DND-41 (cell line): ENCODE data around the gene ROBO2.

Experiments
- EZH2 ChIP-seq: IDR thresholded peaks from 3 replicates; pipeline ENCODE4 v1.6.1; 2012; ENCODE audit warnings: borderline replicate concordance, low read depth, mild to moderate bottlenecking, moderate library complexity, low read length, inconsistent platforms; ENCODE audit not compliant: severe bottlenecking
- TF ChIP-seq, protein P1 (sequence below): IDR thresholded peaks from 2 replicates; pipeline ENCODE4 v1.5.1; 2012; ENCODE audit warnings: borderline replicate concordance, low read length, moderate library complexity, mild to moderate bottlenecking; ENCODE audit not compliant: poor library complexity, severe bottlenecking; ENCODE audit errors: extremely low read depth

DNA sequence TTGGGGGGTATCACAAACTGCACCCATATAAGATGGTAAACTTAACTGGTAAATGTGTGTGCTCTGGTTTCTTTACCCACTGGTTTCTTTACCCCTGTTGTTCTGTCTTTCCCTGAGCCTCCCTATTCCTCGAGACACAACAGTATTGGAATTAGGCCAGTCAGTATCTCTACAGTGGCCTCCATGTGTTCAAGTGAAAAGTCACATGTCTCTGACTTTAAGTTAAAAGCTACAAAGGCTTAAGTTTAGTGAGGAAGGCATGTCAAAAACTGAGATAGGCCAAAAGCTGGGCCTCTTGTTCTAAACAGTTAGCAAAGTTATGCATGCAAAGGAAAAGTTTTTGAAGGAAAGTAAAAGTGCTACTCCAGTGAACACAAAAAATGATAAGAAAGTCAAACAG lies 513.3 kb downstream of the ROBO2 start:
- TF ChIP-seq, protein P1, sequence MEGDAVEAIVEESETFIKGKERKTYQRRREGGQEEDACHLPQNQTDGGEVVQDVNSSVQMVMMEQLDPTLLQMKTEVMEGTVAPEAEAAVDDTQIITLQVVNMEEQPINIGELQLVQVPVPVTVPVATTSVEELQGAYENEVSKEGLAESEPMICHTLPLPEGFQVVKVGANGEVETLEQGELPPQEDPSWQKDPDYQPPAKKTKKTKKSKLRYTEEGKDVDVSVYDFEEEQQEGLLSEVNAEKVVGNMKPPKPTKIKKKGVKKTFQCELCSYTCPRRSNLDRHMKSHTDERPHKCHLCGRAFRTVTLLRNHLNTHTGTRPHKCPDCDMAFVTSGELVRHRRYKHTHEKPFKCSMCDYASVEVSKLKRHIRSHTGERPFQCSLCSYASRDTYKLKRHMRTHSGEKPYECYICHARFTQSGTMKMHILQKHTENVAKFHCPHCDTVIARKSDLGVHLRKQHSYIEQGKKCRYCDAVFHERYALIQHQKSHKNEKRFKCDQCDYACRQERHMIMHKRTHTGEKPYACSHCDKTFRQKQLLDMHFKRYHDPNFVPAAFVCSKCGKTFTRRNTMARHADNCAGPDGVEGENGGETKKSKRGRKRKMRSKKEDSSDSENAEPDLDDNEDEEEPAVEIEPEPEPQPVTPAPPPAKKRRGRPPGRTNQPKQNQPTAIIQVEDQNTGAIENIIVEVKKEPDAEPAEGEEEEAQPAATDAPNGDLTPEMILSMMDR, result no peak
- no peak for TF ChIP-seq EZH2
